Stimulated activated naive CD4-positive, alpha-beta T cell treated with Interleukin-2 at 50 U/mL for 16 hours (primary cell): ENCODE data around the gene SUFU.
"Not testable (repeated sequence)": the region's sequence is repeated elsewhere in the genome, so short reads cannot be mapped to it uniquely, and the experiment has no call there.

Source experiments
- DNase-seq: peaks from one replicate; lab custom pipeline; 2025; lab: John Stamatoyannopoulos, UW

The SUFU gene

GRCh38 chr10:102480396-102480795 is 23.4 kb upstream of the SUFU start:
- no peak for DNase-seq

GRCh38 chr10:102484021-102484420 is 19.8 kb upstream of the SUFU start:
- DNase-seq = no peak

- no peak for DNase-seq
These were observed 18.5 kb upstream of the SUFU start for GRCh38 chr10:102485093-102485784.

- no peak for DNase-seq
These were observed 12.6 kb upstream of the SUFU start for GRCh38 chr10:102491136-102491535.

GRCh38 chr10:102492344-102492939 is 11.3 kb upstream of the SUFU start:
- DNase-seq = no peak

GRCh38 chr10:102492983-102493382 is 10.8 kb upstream of the SUFU start:
- no peak for DNase-seq

- DNase-seq = no peak
These were observed 10.0 kb upstream of the SUFU start for GRCh38 chr10:102493771-102494170.

GRCh38 chr10:102497545-102497944 is 6.2 kb upstream of the SUFU start:
- no peak for DNase-seq

GRCh38 chr10:102499356-102499755 is 4.4 kb upstream of the SUFU start:
- DNase-seq = no peak

- DNase-seq = not testable (repeated sequence)
These were observed 3.1 kb upstream of the SUFU start for GRCh38 chr10:102500686-102501085.

GRCh38 chr10:102501201-102502028 is 2.4 kb upstream of the SUFU start:
- DNase-seq = no peak

- peak; percentile 98 for DNase-seq
These were observed 1.8 kb upstream of the SUFU start for GRCh38 chr10:102502029-102502336.

- peak; percentile 92 for DNase-seq
These were observed 1.2 kb upstream of the SUFU start, which contains the start of gene ACTR1A for GRCh38 chr10:102502337-102503151. Gene ACTR1A, minus strand, starts transcription at chr10:102502712. Its CDS starts 65 bp downstream, at chr10:102502647.

GRCh38 chr10:102504179-102504975 is 605 bp downstream of the SUFU start:
- DNase-seq = peak; percentile 16

- DNase-seq = no peak
These were observed 1.2 kb downstream of the SUFU start for GRCh38 chr10:102504976-102505300.

- no peak for DNase-seq
These were observed 1.8 kb downstream of the SUFU start for GRCh38 chr10:102505462-102506115.

- DNase-seq = no peak
These were observed 3.7 kb downstream of the SUFU start for GRCh38 chr10:102507521-102507920.

GRCh38 chr10:102508506-102508905 is 4.7 kb downstream of the SUFU start:
- no peak for DNase-seq

- no peak for DNase-seq
These were observed 5.6 kb downstream of the SUFU start for GRCh38 chr10:102509387-102509786.

GRCh38 chr10:102511583-102512274 is 8.0 kb downstream of the SUFU start:
- DNase-seq = no peak
